ENCODE data around the gene HINT2. TPM values are rescaled to one million over a fixed set of nuclear protein-coding genes. Genes with fewer than 3 reads are reported as not detected.

The HINT2 gene
- total RNA-seq, 1 experiment from 2014 or later = 110 TPM

GRCh38 chr9:35783418-35783817 lies 31.4 kb downstream of the HINT2 start:
- Histone ChIP-seq H3K9me3 (no peaks in the 10 kb centered on the region), H3K4me3 (ENCODE audit: low read depth, low read length) (no peak overlapping the region), H3K27me3 (replicated peaks; ENCODE audit: control insufficient read depth, insufficient read depth, low read length) (no peaks in the 10 kb centered on the region), H3K36me3 (ENCODE audit: control insufficient read depth, insufficient read depth, low read length) (no peaks in the 10 kb centered on the region), H3K4me1 (no peaks in the 10 kb centered on the region)
- DNase-seq = no peak
- intact Hi-C loops (cut with micrococcal nuclease; ENCODE audit: unreplicated experiment) = no loop called here
- Mint-ChIP-seq H3K4me1 (ENCODE audit: low read depth, unreplicated experiment) (no peaks in the 10 kb centered on the region), H3K27me3 (ENCODE audit: insufficient read depth, unreplicated experiment) (no peaks in the 10 kb centered on the region), H3K36me3 (ENCODE audit: insufficient read depth, unreplicated experiment) (no peaks in the 10 kb centered on the region), H3K9me3 (ENCODE audit: unreplicated experiment) (no peaks in the 10 kb centered on the region), H3K27ac (ENCODE audit: unreplicated experiment) (no peak overlapping the region), H3K4me3 (ENCODE audit: unreplicated experiment) (no peak overlapping the region)
- BruUV-seq (replicated peaks) = no TSS peak
- TF ChIP-seq CTCF (IDR thresholded peaks at IDR 0.05; ENCODE audit: insufficient read depth in 1 of 2, low read depth in 1 of 2, low read length in 1 of 2, severe bottlenecking in 1 of 2, unreplicated experiment in 1 of 2) = no peak
- ChIA-PET POLR2A (no interaction called here), CTCF (interaction anchor here (1.2 to 1.3 kb wide), 2 partner anchors 12 to 31 kb away, joined by 4 read pairs; partner anchors contain the start of gene HINT2)

- H3K4me1 ChIP-seq = no peaks in the 10 kb centered on the region
- no peaks in the 10 kb centered on the region for H3K36me3 Mint-ChIP-seq (ENCODE audit: insufficient read depth, unreplicated experiment)
- H3K4me3 Mint-ChIP-seq (ENCODE audit: unreplicated experiment) = no peak overlapping the region
- no peaks in the 10 kb centered on the region for H3K36me3 ChIP-seq (ENCODE audit: control insufficient read depth, insufficient read depth, low read length)
- H3K27me3 Mint-ChIP-seq (ENCODE audit: insufficient read depth, unreplicated experiment) = no peaks in the 10 kb centered on the region
- TF ChIP-seq CTCF (IDR thresholded peaks at IDR 0.05; ENCODE audit: insufficient read depth in 1 of 2, low read depth in 1 of 2, low read length in 1 of 2, severe bottlenecking in 1 of 2, unreplicated experiment in 1 of 2) = no peak
- POLR2A ChIA-PET = no interaction called here
- no peak overlapping the region for H3K27ac Mint-ChIP-seq (ENCODE audit: unreplicated experiment)
- no peaks in the 10 kb centered on the region for H3K9me3 Mint-ChIP-seq (ENCODE audit: unreplicated experiment)
- intact Hi-C loops (cut with micrococcal nuclease; ENCODE audit: unreplicated experiment) = no loop called here
- DNase-seq = no peak
- H3K4me3 ChIP-seq (ENCODE audit: low read depth, low read length) = no peak overlapping the region
- no peaks in the 10 kb centered on the region for H3K27me3 ChIP-seq (replicated peaks; ENCODE audit: control insufficient read depth, insufficient read depth, low read length)
- H3K9me3 ChIP-seq = no peaks in the 10 kb centered on the region
- no TSS peak for BruUV-seq (replicated peaks)
- no peaks in the 10 kb centered on the region for H3K4me1 Mint-ChIP-seq (ENCODE audit: low read depth, unreplicated experiment)
- CTCF ChIA-PET = no interaction called here
Observed at GRCh38 chr9:35781066-35781465, 33.8 kb downstream of the HINT2 start.

GRCh38 chr9:35778496-35778895 lies 36.3 kb downstream of the HINT2 start:
- TF ChIP-seq CTCF (IDR thresholded peaks at IDR 0.05; ENCODE audit: insufficient read depth in 1 of 2, low read depth in 1 of 2, low read length in 1 of 2, severe bottlenecking in 1 of 2, unreplicated experiment in 1 of 2) = no peak
- intact Hi-C loops (cut with micrococcal nuclease; ENCODE audit: unreplicated experiment) = no loop called here
- H3K9me3 ChIP-seq = no peaks in the 10 kb centered on the region
- DNase-seq = no peak
- BruUV-seq (replicated peaks) = no TSS peak
- Mint-ChIP-seq H3K9me3 (ENCODE audit: unreplicated experiment) (no peaks in the 10 kb centered on the region), H3K27ac (ENCODE audit: unreplicated experiment) (no peak overlapping the region), H3K4me1 (ENCODE audit: low read depth, unreplicated experiment) (no peaks in the 10 kb centered on the region), H3K27me3 (ENCODE audit: insufficient read depth, unreplicated experiment) (no peaks in the 10 kb centered on the region), H3K36me3 (ENCODE audit: insufficient read depth, unreplicated experiment) (no peaks in the 10 kb centered on the region), H3K4me3 (ENCODE audit: unreplicated experiment) (no peak overlapping the region)
- H3K4me1 ChIP-seq = no peaks in the 10 kb centered on the region
- POLR2A ChIA-PET = no interaction called here
- no peaks in the 10 kb centered on the region for H3K27me3 ChIP-seq (replicated peaks; ENCODE audit: control insufficient read depth, insufficient read depth, low read length)
- CTCF ChIA-PET = interaction anchor here (0.8 to 2.2 kb wide), 2 partner anchors 12 to 104 kb away, joined by 3 to 4 read pairs; no protein-coding TSS in a partner anchor
- H3K4me3 ChIP-seq (ENCODE audit: low read depth, low read length) = no peak overlapping the region
- no peaks in the 10 kb centered on the region for H3K36me3 ChIP-seq (ENCODE audit: control insufficient read depth, insufficient read depth, low read length)

All from Caco-2 (cell line).